ENCODE data around the gene GNG2.

- TF ChIP-seq EZH2phosphoT487 (IDR thresholded peaks at IDR 0.05; ENCODE audit: borderline replicate concordance, low read depth, low read length): no peak
- TF ChIP-seq CTCF (conservative IDR thresholded peaks at IDR 0.05; ENCODE audit: low read length): no peak
Measured at GRCh38 chr14:52010173-52010693, 149.8 kb downstream of the GNG2 start.

Measured in OCI-LY7 (cell line).